ENCODE measurements around the gene NCAPG.

The NCAPG gene

GRCh38 chr4:17884063-17884462 is 73.3 kb downstream of the NCAPG start:
- no peak for DNase-seq

GRCh38 chr4:17884511-17884910 is 73.7 kb downstream of the NCAPG start:
- DNase-seq = no peak

GRCh38 chr4:17889692-17890091 is 78.9 kb downstream of the NCAPG start:
- DNase-seq = no peak

GRCh38 chr4:17894421-17894820 is 83.6 kb downstream of the NCAPG start:
- DNase-seq = no peak

All from DMS53 (cell line).